OCI-LY3 (cell line): ENCODE measurements around the gene AFAP1.

ENCODE experiments used
- H2AFZ ChIP-seq: fragments of 200-600, 300-600 bp; shearing (Covaris generic); 2 replicates; pipeline ENCODE4 v1.6.0; 2014; ENCODE audit warnings: antibody characterized with exemption, low read depth, low read length
- H3K27ac ChIP-seq: fragments of 200-600, 300-600 bp; sonication (generic); 2 replicates; pipeline ENCODE4 v1.5.1; 2014; ENCODE audit warnings: mild to moderate bottlenecking, low read length, moderate library complexity, mixed read lengths
- H3K27me3 ChIP-seq: fragments of 200-600, 300-600 bp; sonication (generic); 2 replicates; pipeline ENCODE4 v1.6.1; 2014; ENCODE audit warnings: low read depth, low read length, mixed read lengths
- H3K36me3 ChIP-seq: fragments of 200-600, 300-600 bp; sonication (generic); replicated peaks from 2 replicates; pipeline ENCODE3; 2014; ENCODE audit warnings: low read depth, low read length, mixed read lengths
- H3K4me1 ChIP-seq: fragments of 300-600, 200-600 bp; sonication (generic); 2 replicates; pipeline ENCODE4 v1.6.1; 2014; ENCODE audit warnings: low read length, mixed read lengths
- H3K4me2 ChIP-seq: fragments of 200-600, 300-600 bp; sonication (generic); 2 replicates; pipeline ENCODE4 v1.6.1; 2014; ENCODE audit warnings: low read length, mixed read lengths
- H3K4me3 ChIP-seq: fragments of 300-600, 200-600 bp; sonication (generic); 2 replicates; pipeline ENCODE4 v1.5.1; 2014; ENCODE audit warnings: antibody characterized with exemption, mild to moderate bottlenecking, low read length, moderate library complexity
- H3K79me2 ChIP-seq: fragments of 300-600, 200-600 bp; shearing (Covaris generic); 2 replicates; pipeline ENCODE4 v1.6.1; 2014; ENCODE audit warnings: mild to moderate bottlenecking, low read length, mixed read lengths
- H3K9ac ChIP-seq: fragments of 300-600, 200-600 bp; shearing (Covaris generic); 2 replicates; pipeline ENCODE4 v1.6.0; 2014; ENCODE audit warnings: mild to moderate bottlenecking, low read length, moderate library complexity
- H3K9me3 ChIP-seq: fragments of 200-600, 300-600 bp; shearing (Covaris generic); 2 replicates; pipeline ENCODE4 v1.6.1; 2014; ENCODE audit warnings: low read length, mixed read lengths; ENCODE audit not compliant: insufficient read depth
- H4K20me1 ChIP-seq: fragments of 200-600, 300-600 bp; sonication (generic); 2 replicates; pipeline ENCODE4 v1.6.1; 2016; ENCODE audit warnings: low read length, mixed read lengths; ENCODE audit not compliant: insufficient read depth
- CTCF ChIP-seq: fragments of 200-600, 300-600 bp; sonication (generic); IDR thresholded peaks from 2 replicates; pipeline ENCODE4 v1.5.1; 2014; ENCODE audit warnings: antibody characterized with exemption, low read length, low read depth
- EZH2phosphoT487 ChIP-seq: fragments of 200-600 bp; shearing (Covaris generic); IDR thresholded peaks from 2 replicates; pipeline ENCODE4 v1.6.1; 2018; ENCODE audit warnings: antibody characterized with exemption, mixed run types, low read depth

AFAP1 gene

GRCh38 chr4:7893539-7893938 lies 46.1 kb downstream of the AFAP1 start:
- H3K36me3 ChIP-seq = no peaks in the 10 kb centered on the region
- H3K4me3 ChIP-seq = no peak overlapping the region
- H3K9ac ChIP-seq = no peak overlapping the region
- TF ChIP-seq CTCF (no peak), EZH2phosphoT487 (no peak)
- no peak overlapping the region for H3K4me2 ChIP-seq
- no peaks in the 10 kb centered on the region for H3K9me3 ChIP-seq
- no peaks in the 10 kb centered on the region for H3K27me3 ChIP-seq
- no peak overlapping the region for H3K27ac ChIP-seq
- H2AFZ ChIP-seq = no peak overlapping the region
- H4K20me1 ChIP-seq = no peaks in the 10 kb centered on the region
- no peaks in the 10 kb centered on the region for H3K79me2 ChIP-seq
- H3K4me1 ChIP-seq = no peaks in the 10 kb centered on the region

- TF ChIP-seq EZH2phosphoT487 = no peak
- TF ChIP-seq CTCF = no peak
- no peaks in the 10 kb centered on the region for H3K4me1 ChIP-seq
- no peaks in the 10 kb centered on the region for H3K9me3 ChIP-seq
- H3K27ac ChIP-seq = no peak overlapping the region
- H3K4me2 ChIP-seq = no peak overlapping the region
- no peak overlapping the region for H3K4me3 ChIP-seq
- no peak overlapping the region for H3K9ac ChIP-seq
- H3K27me3 ChIP-seq = no peaks in the 10 kb centered on the region
- H3K36me3 ChIP-seq = no peaks in the 10 kb centered on the region
- no peak overlapping the region for H2AFZ ChIP-seq
- H4K20me1 ChIP-seq = no peaks in the 10 kb centered on the region
- no peaks in the 10 kb centered on the region for H3K79me2 ChIP-seq
Observed at GRCh38 chr4:7892212-7893019, 47.2 kb downstream of the AFAP1 start.

GRCh38 chr4:7890635-7891393 lies 48.8 kb downstream of the AFAP1 start:
- peaks cover 13% of the 10 kb centered on the region for H3K27me3 ChIP-seq
- no peak overlapping the region for H2AFZ ChIP-seq
- no peaks in the 10 kb centered on the region for H3K79me2 ChIP-seq
- TF ChIP-seq EZH2phosphoT487 (no peak), CTCF (no peak)
- no peaks in the 10 kb centered on the region for H3K36me3 ChIP-seq
- no peaks in the 10 kb centered on the region for H3K4me1 ChIP-seq
- H3K4me3 ChIP-seq = no peak overlapping the region
- H3K4me2 ChIP-seq = no peak overlapping the region
- no peaks in the 10 kb centered on the region for H4K20me1 ChIP-seq
- H3K27ac ChIP-seq = no peak overlapping the region
- H3K9me3 ChIP-seq = no peaks in the 10 kb centered on the region
- no peak overlapping the region for H3K9ac ChIP-seq

- Histone ChIP-seq H2AFZ (no peak overlapping the region), H3K79me2 (no peaks in the 10 kb centered on the region), H3K9ac (no peak overlapping the region), H3K27me3 (peaks cover 19% of the 10 kb centered on the region), H3K27ac (no peak overlapping the region), H3K4me1 (no peaks in the 10 kb centered on the region), H3K9me3 (no peaks in the 10 kb centered on the region), H4K20me1 (no peaks in the 10 kb centered on the region), H3K36me3 (no peaks in the 10 kb centered on the region), H3K4me3 (no peak overlapping the region), H3K4me2 (no peak overlapping the region)
- TF ChIP-seq CTCF = no peak
- no peak for TF ChIP-seq EZH2phosphoT487
Observed at GRCh38 chr4:7887436-7887835, 52.2 kb downstream of the AFAP1 start.
